Kidney (tissue), 14 donors: ENCODE measurements around the gene AFDN. TPM values are rescaled to one million over a fixed set of nuclear protein-coding genes. Genes with fewer than 3 reads are reported as not detected.

ENCODE experiments used
- DNase-seq, 5 donors: peaks; one replicate each; pipeline ENCODE4 v3.0.0-alpha.2; 2013 to 2020
- FAIRE-seq: peaks from 2 replicates; lab custom pipeline; 2012; peaks lifted over from hg19 to GRCh38; lab: Jason Lieb, UNC
- H3K27ac ChIP-seq, 2 donors: one replicate each; pipeline ENCODE4 v1.7.0; 2013; ENCODE audit warnings: low read depth in 2 of 2, low read length in 2 of 2, inconsistent platforms in 1 of 2
- H3K27me3 ChIP-seq: one replicate; pipeline ENCODE4 v1.7.1; 2013; ENCODE audit warnings: low read length, inconsistent platforms; ENCODE audit not compliant: control insufficient read depth, insufficient read depth
- H3K36me3 ChIP-seq, 3 donors: one replicate each; pipeline versions ENCODE4 v1.7.0 to v1.7.1; 2013; ENCODE audit warnings: low read length in 3 of 3, control low read depth in 1 of 3, inconsistent platforms in 1 of 3; ENCODE audit not compliant: insufficient read depth in 3 of 3, control insufficient read depth in 2 of 3
- H3K4me1 ChIP-seq, 3 donors: one replicate each; pipeline versions ENCODE4 v1.7.0 to v1.7.1; 2013; ENCODE audit warnings: low read length in 3 of 3, inconsistent platforms in 1 of 3, low read depth in 1 of 3; ENCODE audit not compliant: control insufficient read depth in 2 of 3, insufficient read depth in 2 of 3
- H3K4me3 ChIP-seq, 3 donors: one replicate each; pipeline versions ENCODE4 v1.7.0 to v1.8.1; 2013; ENCODE audit warnings: low read length in 3 of 3, control low read depth in 1 of 3, inconsistent platforms in 1 of 3
- H3K9ac ChIP-seq, 3 donors: one replicate each; pipeline versions ENCODE4 v1.7.0 to v1.7.1; 2013; ENCODE audit warnings: low read length in 3 of 3, control low read depth in 1 of 3, inconsistent platforms in 1 of 3
- H3K9me3 ChIP-seq, 3 donors: one replicate each; pipeline versions ENCODE4 v1.7.0 to v1.7.1; 2013; ENCODE audit warnings: low read length in 3 of 3, control low read depth in 1 of 3, inconsistent platforms in 1 of 3; ENCODE audit not compliant: control insufficient read depth in 2 of 3, insufficient read depth in 1 of 3
- CTCF ChIP-seq: IDR thresholded peaks from 3 replicates; pipeline ENCODE4 v1.5.1; 2012; ENCODE audit warnings: mild to moderate bottlenecking, moderate library complexity, borderline replicate concordance; ENCODE audit not compliant: insufficient read depth; ENCODE audit errors: extremely low read depth
- intact Hi-C: fragments of 100-400 bp; cut with DNase I; formaldehyde crosslinking; loops from one replicate; pipeline ENCODE4 v1.11.1; 2022
- polyA plus RNA-seq: library from polyadenylated mRNA; stranded (reverse); fragments of 350-450 nt; fragmentation: Illumina TruSeq; extraction: RNeasy Lipid Tissue Mini Kit (QIAGEN cat#74804); gene quantifications from one replicate; pipeline ENCODE4 v1.2.3, GENCODE V29; 2014; ENCODE audit warnings: low read depth, low replicate concordance; ENCODE audit not compliant: insufficient read depth
- total RNA-seq: library from RNA; stranded (reverse); fragmentation: NEBNext Ultra II Directional; extraction: Animal tissue kit (Norgen Biotek cat#: 25700); gene quantifications from one replicate; pipeline ENCODE4 v1.2.1, GENCODE V29; 2021
- donor health status: control.
- donor health status: control.
- donor health status: control.
- donor health status: control.
- donor health status: control.
- donor health status: DM: yes; HTN: yes; CAD: no.
- donor health status: Normal renal cell carcinoma (clear cell type).

Gene AFDN
- total and polyA plus RNA-seq, 2 donors from 2014 or later: 21.5 to 175 TPM

GRCh38 chr6:168016721-168017525 is 190.2 kb downstream of the AFDN start:
- FAIRE-seq (no peak), DNase-seq (peak in 1 of 5 donors; percentile 19)
- no peak for TF ChIP-seq CTCF
- no peaks in the 10 kb centered on the region for H3K36me3 ChIP-seq
- H3K27ac ChIP-seq: no peak overlapping the region
- no peak overlapping the region for H3K9ac ChIP-seq
- intact Hi-C loops: no loop called here
- H3K4me1 ChIP-seq: no peaks in the 10 kb centered on the region
- H3K27me3 ChIP-seq: no peaks in the 10 kb centered on the region
- H3K9me3 ChIP-seq: peaks cover 0 to 4% (median 0%) of the 10 kb centered on the region in 3 donors
- no peak overlapping the region for H3K4me3 ChIP-seq

- peak in 1 of 5 donors; percentile 11 for DNase-seq
- FAIRE-seq: no peak
- Histone ChIP-seq H3K4me1 (no peaks in the 10 kb centered on the region), H3K9ac (no peak overlapping the region), H3K9me3 (no peaks in the 10 kb centered on the region), H3K4me3 (no peak overlapping the region), H3K27ac (no peak overlapping the region), H3K36me3 (no peaks in the 10 kb centered on the region), H3K27me3 (no peaks in the 10 kb centered on the region)
- intact Hi-C loops: no loop called here
- no peak for TF ChIP-seq CTCF
These were observed 190.9 kb downstream of the AFDN start for GRCh38 chr6:168017629-168018028.

- Histone ChIP-seq H3K9ac (no peak overlapping the region), H3K27me3 (no peaks in the 10 kb centered on the region), H3K27ac (no peak overlapping the region), H3K4me3 (no peak overlapping the region), H3K4me1 (no peaks in the 10 kb centered on the region), H3K36me3 (no peaks in the 10 kb centered on the region), H3K9me3 (no peaks in the 10 kb centered on the region)
- no peak for TF ChIP-seq CTCF
- FAIRE-seq (no peak), DNase-seq (peak in 1 of 5 donors; percentile 13)
- intact Hi-C loops: no loop called here
These were observed 192.0 kb downstream of the AFDN start for GRCh38 chr6:168018664-168019063.

GRCh38 chr6:168020242-168020641 is 193.5 kb downstream of the AFDN start:
- H3K36me3 ChIP-seq: no peaks in the 10 kb centered on the region
- FAIRE-seq (no peak), DNase-seq (no peak)
- no peak overlapping the region for H3K4me3 ChIP-seq
- no peaks in the 10 kb centered on the region for H3K9me3 ChIP-seq
- no peak overlapping the region for H3K9ac ChIP-seq
- no peaks in the 10 kb centered on the region for H3K4me1 ChIP-seq
- TF ChIP-seq CTCF: no peak
- H3K27me3 ChIP-seq: no peaks in the 10 kb centered on the region
- intact Hi-C loops: no loop called here
- no peak overlapping the region for H3K27ac ChIP-seq
